ENCODE results near the gene RHOJ. TPM values are rescaled to one million over a fixed set of nuclear protein-coding genes. Genes with fewer than 3 reads are reported as not detected.
"Not testable (repeated sequence)": the region's sequence is repeated elsewhere in the genome, so short reads cannot be mapped to it uniquely, and the experiment has no call there.

The RHOJ gene
- total RNA-seq = 65.8 and 126 TPM in 2 replicates

DNA sequence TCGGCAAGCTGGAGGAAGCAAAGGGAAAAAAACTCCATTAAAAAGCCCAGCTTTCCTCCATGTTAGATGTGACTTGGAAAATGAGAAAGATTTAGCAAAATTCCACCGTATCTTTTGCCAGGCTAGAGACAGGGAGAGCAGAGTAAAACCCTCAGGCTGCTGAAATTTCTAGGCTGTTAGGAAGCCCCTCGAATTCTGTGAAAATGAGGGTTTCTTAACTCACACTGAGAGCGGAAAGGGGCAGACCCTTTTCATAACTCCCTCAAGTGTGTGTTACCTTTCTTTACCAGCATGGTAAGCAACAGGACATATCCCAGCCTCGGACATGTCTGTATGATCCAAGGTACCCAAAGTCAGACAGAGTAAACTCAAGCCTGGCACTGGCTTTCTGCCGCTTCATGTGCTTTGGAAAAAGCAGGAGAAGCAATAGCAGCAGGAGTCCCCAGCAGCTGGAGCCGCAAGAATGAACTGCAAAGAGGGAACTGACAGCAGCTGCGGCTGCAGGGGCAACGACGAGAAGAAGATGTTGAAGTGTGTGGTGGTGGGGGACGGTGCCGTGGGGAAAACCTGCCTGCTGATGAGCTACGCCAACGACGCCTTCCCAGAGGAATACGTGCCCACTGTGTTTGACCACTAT is at the start of gene RHOJ:
TSS of gene RHOJ (plus strand) at position 37 of the 637 bp plus-strand sequence. CDS start at position 464, 427 bp downstream.
- DNase-seq (ENCODE audit: low read depth, low spot score) = no peak

DNA sequence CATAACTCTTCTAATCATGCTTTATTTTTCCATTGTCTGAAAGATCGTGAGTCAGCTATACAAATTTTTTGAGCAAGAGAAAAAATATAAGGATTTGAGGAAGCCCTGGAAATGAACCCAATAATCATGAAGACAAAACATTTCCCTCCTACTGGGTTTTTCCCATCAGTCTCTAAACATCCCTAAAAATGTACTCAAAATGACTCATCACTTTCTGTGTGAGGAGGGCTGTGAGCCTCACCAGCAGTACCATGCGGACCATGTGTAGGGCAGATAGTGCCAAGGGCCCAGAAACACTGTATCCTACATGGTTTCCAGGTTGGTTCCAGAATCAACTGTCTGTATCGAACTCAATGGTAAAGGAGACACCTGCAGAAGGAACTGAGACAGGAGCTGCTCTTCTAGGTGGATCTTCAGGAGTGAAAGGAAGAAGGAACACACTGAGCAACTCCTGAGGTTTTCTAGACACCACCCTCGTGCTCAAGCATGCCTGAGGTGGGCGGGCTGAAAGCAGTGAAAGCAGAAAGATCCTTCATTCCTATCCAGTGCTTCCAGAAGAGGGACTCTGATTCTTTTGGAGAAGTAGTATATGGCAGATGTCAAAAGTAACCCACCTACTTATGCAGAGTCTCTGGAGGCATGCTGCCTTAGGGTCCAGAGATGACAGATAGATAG is 48.6 kb upstream of the RHOJ start:
- DNase-seq (ENCODE audit: low read depth, low spot score) = peak; percentile 82

DNA sequence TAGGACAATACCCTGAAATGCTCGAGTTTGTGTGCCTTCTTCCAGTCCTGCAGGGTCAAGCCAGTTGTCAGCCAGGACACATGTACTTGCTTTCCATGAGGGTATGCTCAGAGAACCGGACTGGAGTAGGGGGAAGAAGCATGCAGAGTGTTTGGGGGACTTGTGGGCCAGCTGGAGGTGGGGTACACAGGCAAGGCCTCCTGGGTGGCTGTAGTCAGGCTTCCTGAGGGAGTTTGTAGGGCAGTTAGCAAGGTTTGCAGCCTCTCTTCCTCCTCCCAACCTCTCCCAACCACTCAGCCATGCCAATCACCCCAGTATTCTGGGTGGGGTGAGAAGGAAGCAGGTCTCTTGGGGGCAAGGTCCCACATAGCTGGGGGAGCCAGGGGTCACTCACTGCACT is 47.0 kb upstream of the RHOJ start:
- no peak for DNase-seq (ENCODE audit: low read depth, low spot score)

DNA sequence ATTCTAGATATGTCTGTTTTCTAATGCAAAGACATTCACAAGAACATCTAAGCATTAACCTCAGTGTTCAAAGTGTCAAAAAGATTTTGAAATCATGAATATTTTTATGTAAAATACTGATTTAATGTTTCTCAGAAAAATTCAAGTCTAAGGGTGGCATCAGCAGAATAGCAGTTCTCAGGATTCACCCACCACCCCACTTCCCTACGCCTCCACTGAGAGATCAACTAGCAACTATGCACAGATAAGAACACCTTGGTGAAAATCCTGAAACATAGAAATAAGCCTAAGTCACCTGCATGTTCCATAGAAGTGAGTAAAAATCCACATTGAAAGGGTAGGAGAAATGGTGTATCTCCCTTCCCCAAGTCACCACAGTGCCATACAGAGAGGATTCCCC is 40.9 kb upstream of the RHOJ start:
- no peak for DNase-seq (ENCODE audit: low read depth, low spot score)

DNA sequence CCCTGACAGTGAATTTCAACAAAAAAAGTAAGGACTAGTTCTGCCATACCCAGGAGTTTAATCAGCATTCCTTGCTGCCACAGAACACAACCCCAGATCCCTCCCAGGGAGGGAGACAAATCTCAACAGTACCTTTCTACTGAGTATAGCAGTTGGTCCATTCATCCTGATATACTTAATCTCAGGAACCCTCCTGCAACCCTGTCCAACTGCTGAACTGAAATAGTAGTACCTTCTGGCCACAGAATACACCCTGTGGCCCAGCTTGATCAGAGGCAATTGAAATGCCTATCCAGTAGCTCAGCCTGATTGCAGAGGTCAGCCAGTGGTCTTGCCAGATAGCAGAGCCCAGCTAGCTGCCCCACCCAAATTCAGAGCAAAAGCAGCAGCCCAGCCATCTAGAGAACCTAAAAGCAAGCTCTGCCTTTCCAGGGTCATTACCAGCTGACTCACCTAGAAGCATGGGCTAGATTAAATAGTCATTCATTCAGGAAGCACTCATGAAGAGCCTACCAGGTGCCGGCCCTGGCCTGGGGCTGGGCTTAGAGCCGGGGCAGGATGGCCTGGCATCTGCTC is 40.0 kb upstream of the RHOJ start:
- DNase-seq (ENCODE audit: low read depth, low spot score) = no peak

DNA sequence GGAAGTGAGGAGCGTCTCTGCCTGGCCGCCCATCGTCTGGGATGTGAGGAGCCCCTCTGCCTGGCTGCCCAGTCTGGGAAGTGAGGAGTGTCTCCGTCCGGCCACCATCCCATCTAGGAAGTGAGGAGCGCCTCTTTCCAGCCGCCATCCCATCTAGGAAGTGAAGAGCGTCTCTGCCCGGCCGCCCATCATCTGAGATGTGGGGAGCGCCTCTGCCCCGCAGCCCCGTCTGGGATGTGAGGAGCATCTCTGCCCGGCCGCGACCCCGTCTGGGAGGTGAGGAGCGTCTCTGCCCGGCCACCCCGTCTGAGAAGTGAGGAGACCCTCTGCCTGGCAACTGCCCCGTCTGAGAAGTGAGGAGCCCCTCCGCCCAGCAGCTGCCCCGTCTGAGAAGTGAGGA is 39.0 kb upstream of the RHOJ start:
- DNase-seq (ENCODE audit: low read depth, low spot score) = not testable (repeated sequence)

DNA sequence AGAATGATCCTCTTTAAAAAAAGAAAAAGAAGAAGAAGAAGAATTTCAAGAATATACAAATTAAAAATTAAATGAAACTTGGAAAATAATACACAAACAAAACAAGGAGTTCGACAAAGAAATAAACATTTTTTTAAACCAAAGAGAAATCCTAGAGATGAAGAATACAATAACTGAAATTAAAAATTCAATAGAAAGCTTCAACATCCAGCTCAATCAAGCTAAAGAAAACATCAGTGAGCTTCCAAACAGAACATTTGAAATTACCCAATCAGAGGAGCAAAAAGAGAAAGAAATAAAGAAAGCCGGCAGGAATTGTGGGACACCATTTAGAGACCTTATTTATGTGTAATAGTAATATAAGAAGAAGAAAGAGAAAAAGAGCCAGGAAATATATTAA is 37.2 kb upstream of the RHOJ start:
- DNase-seq (ENCODE audit: low read depth, low spot score) = no peak

DNA sequence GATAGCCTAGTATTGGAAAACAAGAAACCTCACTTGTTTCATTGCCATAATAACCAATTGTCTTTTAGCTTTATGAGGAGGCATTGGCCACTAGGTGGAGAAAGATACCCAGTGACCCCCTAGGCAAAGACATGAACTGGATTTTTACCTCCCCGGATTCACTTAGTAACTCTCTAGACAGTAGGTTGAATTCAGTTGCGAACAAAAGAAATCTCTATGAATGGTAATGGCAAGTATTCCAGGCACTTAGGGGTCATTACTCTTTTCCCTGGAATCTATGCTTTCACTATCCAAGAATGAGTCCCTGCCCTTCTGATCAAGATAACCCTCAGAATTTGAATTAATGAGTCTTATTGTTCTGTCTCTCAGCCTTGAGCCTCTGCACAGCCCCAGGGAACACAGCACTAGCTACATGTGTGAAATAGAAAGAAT is 29.5 kb upstream of the RHOJ start:
- peak; percentile 80 for DNase-seq (ENCODE audit: low read depth, low spot score)

DNA sequence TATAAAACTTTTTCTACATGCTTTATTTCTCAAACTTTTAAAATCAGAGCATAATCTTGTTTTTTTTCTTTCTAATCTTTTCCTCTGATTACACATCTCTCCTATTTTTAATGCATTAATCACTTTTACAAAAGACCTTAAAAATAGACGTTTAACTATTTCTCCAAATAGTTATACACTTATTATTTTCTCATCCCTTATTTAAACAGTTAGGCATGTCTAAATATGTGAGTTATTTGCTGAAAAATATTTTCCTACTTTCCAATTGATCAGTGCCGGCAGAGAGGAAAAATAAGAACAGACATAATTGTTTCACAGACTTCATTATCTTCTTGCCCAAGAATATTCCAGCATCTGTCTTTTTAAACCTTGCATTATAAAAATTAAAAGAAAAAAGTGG is 28.7 kb upstream of the RHOJ start:
- no peak for DNase-seq (ENCODE audit: low read depth, low spot score)

DNA sequence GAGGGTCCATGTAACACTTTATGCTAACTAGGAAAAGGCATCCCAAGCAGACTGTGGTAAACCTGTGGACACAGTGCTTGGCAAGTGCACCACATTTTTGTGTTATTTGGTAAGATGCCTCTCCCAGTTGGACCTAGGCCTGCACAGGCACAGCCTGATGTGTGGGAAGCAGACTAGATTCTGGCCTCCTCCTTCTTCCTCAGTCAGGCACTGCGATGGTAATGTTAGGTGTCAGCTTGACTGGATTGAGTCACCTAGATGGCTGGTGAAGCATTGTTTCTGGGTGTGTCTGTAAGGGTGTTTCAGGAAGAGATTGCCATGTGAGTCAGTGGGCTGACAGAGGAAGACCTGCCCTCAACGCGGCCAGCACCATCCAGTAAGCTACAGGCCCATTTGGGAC is 25.3 kb upstream of the RHOJ start:
- DNase-seq (ENCODE audit: low read depth, low spot score) = no peak

DNA sequence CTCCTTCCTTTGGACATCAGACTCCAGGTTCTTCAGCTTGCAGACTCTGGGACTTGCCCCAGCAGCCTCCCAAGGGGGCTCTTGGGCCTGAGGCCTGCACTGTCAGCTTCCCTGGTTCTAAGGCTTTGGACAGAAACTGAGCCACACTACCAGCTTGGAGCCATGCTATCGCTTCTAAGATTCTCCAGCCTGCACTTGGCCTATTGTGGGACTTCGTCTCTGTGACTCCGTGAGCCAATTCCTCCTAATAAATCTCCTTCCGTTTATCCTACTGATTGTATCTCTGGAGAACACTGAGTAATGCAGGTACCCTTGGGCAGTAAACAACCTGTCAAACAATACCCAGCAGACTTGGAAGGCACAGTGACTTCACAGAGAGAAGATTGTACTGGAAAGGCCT is 24.9 kb upstream of the RHOJ start:
- no peak for DNase-seq (ENCODE audit: low read depth, low spot score)

DNA sequence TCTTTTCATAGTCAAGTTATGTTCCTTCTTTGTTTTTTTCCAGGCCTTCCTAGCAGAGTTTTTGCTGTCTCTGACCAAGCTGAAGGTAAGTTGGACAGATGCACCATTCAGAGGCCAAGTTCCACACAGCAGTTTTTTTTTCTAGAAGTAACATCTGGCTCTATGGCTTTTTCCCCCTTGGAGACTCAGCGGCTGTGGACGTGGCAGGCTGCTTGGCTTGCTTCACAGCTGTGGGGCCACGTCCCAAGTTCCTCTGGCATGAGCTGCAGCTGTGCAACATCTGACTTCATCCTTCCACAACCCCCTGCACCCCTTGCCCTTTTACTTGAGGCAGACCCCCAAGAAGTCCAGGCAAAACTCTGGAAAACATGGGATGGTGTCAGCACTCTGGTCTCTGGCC is 24.2 kb upstream of the RHOJ start:
- no peak for DNase-seq (ENCODE audit: low read depth, low spot score)

DNA sequence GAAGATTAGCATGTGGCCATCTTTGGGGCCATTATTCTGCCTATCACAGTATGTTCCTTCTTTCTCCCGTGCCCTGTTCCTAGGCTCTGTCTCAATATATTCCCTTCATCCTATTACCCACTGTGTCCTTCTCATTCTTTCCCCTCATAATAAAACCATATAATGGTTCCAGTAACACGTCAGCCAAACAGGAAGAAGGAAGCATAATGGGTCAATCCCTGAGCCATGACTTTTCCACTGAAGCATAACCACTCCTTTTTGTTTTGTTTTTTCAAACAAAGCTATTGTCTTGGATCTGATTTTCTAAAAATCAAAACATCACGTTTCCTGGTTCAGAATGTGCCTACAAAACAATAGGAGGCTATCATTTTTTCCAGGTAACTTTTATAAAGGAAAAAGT is 21.3 kb upstream of the RHOJ start:
- DNase-seq (ENCODE audit: low read depth, low spot score) = peak; percentile 80

DNA sequence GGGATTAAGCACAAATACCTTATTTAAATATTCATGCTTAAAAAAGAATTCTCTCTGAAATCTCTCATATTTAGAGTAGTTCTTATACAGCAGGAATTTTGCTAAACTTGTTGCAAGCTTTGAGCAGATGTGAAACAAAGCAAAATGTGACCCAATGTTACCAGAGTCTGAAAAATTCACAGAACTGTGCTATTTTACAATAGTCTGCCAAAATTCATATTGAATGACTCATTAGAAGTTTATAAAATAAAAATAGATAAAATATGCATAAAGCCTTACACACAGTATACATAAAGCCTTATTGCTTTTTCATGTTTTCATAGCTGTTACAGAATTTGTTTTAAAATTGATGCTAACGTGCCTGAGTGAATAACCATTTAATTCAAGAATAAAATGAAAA is 17.8 kb upstream of the RHOJ start:
- DNase-seq (ENCODE audit: low read depth, low spot score) = no peak

DNA sequence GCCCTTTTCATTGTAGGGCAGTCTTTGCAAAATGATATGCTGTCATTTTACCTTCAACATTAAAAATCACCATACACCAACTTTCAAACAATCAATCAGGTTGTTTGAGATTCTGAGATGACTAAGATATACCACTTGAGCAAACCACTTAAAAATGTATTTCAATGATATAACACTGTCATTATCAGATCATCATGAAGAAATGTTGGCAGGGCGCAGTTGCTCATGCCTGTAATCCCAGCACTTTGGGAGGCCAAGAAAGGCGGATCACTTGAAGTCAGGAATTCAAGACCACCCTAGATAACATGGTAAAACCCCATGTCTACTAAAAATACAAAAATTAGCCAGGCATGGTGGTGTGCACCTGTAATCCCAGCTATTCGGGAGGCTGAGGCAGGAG is 13.0 kb upstream of the RHOJ start:
- DNase-seq (ENCODE audit: low read depth, low spot score) = no peak

DNA sequence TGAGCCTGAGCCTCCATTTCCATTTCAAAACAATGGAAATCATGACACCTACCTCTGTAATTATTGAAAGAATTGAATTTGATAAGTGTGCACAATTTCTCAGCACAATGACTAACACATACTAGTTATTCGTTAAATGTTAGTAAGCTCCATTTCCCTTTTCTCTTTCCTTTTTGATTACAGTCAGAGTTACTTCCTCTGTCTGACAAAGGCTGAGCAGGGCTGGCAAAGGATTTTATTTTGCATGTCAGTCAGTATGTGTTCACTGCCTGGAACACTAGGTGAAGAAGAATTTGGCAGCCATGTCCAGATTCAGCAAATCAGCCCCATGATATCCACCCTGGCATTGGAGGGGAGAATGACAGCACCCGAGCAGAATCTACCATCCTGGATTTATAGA is 12.2 kb upstream of the RHOJ start:
- peak; percentile 81 for DNase-seq (ENCODE audit: low read depth, low spot score)

DNA sequence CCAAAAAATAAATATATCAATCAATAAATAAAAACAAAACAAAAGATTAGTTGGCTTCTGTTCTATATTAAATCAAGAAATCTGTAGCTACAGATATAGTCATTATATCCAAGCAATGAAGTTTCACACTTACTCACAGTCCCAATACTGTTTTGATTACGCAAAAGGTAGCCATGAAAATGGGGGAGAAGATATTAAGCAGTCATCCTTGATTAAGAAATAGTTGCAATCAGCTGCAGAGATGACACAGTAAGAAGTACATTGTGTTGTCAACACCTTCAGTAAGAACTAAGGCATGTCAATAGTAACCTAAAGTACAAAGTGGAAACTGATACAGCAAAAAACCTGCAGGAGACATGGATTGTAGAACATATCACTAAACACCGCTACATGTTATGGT is 11.0 kb upstream of the RHOJ start:
- no peak for DNase-seq (ENCODE audit: low read depth, low spot score)

DNA sequence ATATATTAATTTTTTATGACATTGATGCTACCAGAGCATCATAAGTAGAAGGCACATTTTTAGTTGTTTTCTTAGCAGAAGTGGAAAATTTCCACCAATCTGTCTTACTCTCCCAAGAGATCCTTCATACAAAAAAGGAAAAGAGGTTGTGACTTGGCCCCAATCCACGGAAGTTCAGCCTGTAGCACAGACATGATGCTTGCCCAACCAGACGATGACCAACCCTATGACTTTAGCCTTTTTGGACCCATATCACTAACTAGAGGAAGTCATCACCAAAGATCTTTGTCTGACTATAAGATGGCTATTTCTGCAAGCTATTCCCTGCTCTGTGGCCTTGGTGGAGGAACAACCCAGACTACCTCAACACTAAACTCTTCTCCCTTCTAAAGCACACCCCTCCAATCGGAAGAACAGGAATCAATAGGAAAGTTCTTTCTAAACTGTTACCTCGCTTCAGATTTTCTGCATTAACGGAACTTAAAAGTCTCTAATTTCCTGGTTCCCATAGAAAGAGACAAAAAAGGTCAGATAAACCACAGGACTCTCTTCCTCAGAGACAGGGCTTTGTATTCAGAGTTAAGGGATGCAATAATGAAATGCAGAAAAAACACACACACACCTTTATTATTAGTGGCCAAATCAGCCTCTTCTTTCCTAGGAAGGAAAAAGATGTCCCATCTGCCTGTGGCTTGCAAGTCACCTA is 4.1 kb upstream of the RHOJ start:
- DNase-seq (ENCODE audit: low read depth, low spot score) = no peak

DNA sequence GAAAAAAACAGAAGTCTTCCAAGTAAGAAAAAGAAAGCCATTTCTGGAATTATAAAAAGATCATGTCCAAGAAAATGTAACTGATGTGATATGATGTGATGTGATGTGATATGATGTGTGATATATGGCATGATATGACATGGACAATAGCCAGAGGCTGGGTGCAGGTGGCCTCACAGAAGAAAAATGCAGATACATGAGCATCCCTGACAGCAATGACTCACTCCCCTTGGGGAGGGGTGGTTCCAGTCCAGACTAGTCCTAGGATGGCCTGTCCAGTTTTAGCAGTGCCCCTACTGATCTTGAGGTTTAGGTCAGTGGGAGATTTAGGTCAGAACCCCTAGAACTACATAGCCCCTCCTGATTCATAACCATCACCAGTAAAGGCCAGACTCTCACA is 3.5 kb upstream of the RHOJ start:
- DNase-seq (ENCODE audit: low read depth, low spot score) = no peak

DNA sequence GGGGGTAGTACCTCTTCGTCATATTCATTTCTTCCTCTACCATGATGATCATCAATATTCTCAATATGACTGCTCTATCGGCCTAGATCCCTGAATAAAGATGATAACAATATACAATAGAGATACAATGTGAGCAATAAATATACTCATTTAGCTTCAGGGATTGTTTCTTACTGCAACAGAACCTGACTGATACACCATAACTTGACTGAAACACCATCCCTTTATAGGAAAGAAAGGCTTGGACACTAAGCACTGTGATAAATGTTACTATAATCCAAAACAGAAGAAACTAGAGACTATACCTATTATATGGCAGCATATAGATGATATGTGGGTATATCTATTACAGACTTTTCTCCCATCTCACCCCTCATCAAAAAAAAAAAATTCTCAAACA is 1.2 kb upstream of the RHOJ start:
- no peak for DNase-seq (ENCODE audit: low read depth, low spot score)

DNA sequence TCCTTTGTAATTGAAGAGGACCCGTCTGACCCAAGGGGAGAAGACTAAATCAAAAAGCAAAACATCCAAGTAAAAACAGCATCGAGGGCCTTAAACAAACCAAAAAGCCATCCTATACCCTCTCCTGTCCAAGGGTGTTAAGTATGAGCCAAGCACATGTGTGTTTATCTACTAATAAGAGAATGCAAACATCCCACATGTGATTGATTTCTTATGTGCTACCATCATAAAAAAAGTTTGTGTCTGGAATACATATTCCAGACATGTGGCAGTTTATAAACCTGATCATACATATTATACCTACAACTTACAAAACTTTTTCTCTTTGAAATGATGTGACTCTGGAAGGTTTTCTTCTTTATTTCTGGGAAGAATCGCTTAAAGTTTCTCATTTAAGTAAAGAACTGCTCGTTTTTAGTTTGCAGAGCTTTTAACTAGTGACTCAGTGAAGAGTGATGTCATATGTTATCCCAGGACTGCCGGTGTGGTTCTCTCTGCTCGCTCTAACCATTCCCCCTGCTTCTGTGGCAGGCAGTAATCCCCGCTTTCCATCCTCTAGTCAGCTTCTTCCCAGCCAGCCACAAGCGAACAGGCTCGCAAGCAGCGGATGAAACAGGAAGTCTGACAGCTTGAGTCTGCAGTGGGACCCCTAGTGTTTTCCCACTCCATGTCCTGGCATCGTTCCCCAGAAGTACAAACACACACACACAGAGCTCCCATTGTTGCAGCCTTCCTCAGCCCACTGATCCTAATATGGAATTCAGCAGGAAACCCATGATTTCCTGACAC is 431 bp upstream of the RHOJ start:
- DNase-seq (ENCODE audit: low read depth, low spot score) = peak; percentile 100
